HEK293 (cell line): ENCODE data around the gene FAM98C.
A peak's percentile ranks its signal among the peaks of the same experiment; 100 is the strongest.

Source experiments
- BCL6B ChIP-seq: fragments of 450-650 bp; formaldehyde crosslinking; IDR thresholded peaks from 2 replicates; pipeline ENCODE4 v1.5.1; 2017; ENCODE audit warnings: missing biosample characterization, missing genetic modification characterization
- HOXD13 ChIP-seq: sonication (generic); formaldehyde crosslinking; IDR thresholded peaks from 2 replicates; pipeline ENCODE4 v1.8.0; 2022; ENCODE audit warnings: missing genetic modification reagents, borderline replicate concordance
- KLF16 ChIP-seq: fragments of 450-650 bp; formaldehyde crosslinking; IDR thresholded peaks from 2 replicates; pipeline ENCODE4 v1.5.1; 2017; ENCODE audit warnings: missing biosample characterization, missing genetic modification characterization
- KLF7 ChIP-seq: fragments of 450-650 bp; formaldehyde crosslinking; IDR thresholded peaks from 2 replicates; pipeline ENCODE4 v1.5.1; 2016; ENCODE audit warnings: missing biosample characterization, missing genetic modification characterization, borderline replicate concordance
- PRDM6 ChIP-seq: fragments of 450-650 bp; formaldehyde crosslinking; IDR thresholded peaks from 2 replicates; pipeline ENCODE4 v1.5.1; 2017; ENCODE audit warnings: missing biosample characterization, missing genetic modification characterization
- REPIN1 ChIP-seq: fragments of 450-650 bp; formaldehyde crosslinking; IDR thresholded peaks from 2 replicates; pipeline ENCODE4 v1.5.1; 2017; ENCODE audit warnings: missing biosample characterization, missing genetic modification characterization, low read depth
- SP2 ChIP-seq: fragments of 450-650 bp; formaldehyde crosslinking; IDR thresholded peaks from 2 replicates; pipeline ENCODE4 v1.5.1; 2016; ENCODE audit warnings: missing biosample characterization, missing genetic modification characterization
- SP7 ChIP-seq: fragments of 450-650 bp; formaldehyde crosslinking; IDR thresholded peaks from 2 replicates; pipeline ENCODE4 v1.5.1; 2016; ENCODE audit warnings: missing biosample characterization, missing genetic modification characterization
- ZBTB11 ChIP-seq: fragments of 450-650 bp; formaldehyde crosslinking; conservative IDR thresholded peaks from 2 replicates; pipeline ENCODE4 v1.5.1; 2016; ENCODE audit warnings: low read depth, missing biosample characterization, missing genetic modification characterization
- ZBTB49 ChIP-seq: fragments of 450-650 bp; formaldehyde crosslinking; IDR thresholded peaks from 2 replicates; pipeline ENCODE4 v1.5.1; 2016; ENCODE audit warnings: missing biosample characterization, missing genetic modification characterization, low read depth
- ZFP3 ChIP-seq: fragments of 450-650 bp; formaldehyde crosslinking; IDR thresholded peaks from 2 replicates; pipeline ENCODE4 v1.5.1; 2016; ENCODE audit warnings: low read depth, missing biosample characterization, missing genetic modification characterization
- ZNF10 ChIP-seq: fragments of 450-650 bp; formaldehyde crosslinking; IDR thresholded peaks from 2 replicates; pipeline ENCODE4 v1.5.1; 2017; ENCODE audit warnings: missing biosample characterization, missing genetic modification characterization
- ZNF133 ChIP-seq: fragments of 450-650 bp; formaldehyde crosslinking; IDR thresholded peaks from 2 replicates; pipeline ENCODE4 v1.5.1; 2016; ENCODE audit warnings: missing biosample characterization, missing genetic modification characterization
- ZNF16 ChIP-seq: fragments of 450-650 bp; formaldehyde crosslinking; IDR thresholded peaks from 2 replicates; pipeline ENCODE4 v1.5.1; 2016; ENCODE audit warnings: low read depth, missing biosample characterization, missing genetic modification characterization
- ZNF223 ChIP-seq: fragments of 450-650 bp; formaldehyde crosslinking; IDR thresholded peaks from 2 replicates; pipeline ENCODE4 v1.5.1; 2016; ENCODE audit warnings: missing biosample characterization, missing genetic modification characterization
- ZNF350 ChIP-seq: fragments of 450-650 bp; formaldehyde crosslinking; IDR thresholded peaks from 2 replicates; pipeline ENCODE4 v1.5.0; 2017; ENCODE audit warnings: missing biosample characterization, mild to moderate bottlenecking, missing genetic modification characterization
- ZNF404 ChIP-seq: fragments of 450-650 bp; formaldehyde crosslinking; IDR thresholded peaks from 2 replicates; pipeline ENCODE4 v1.5.1; 2017; ENCODE audit warnings: missing biosample characterization, missing genetic modification characterization
- ZNF426 ChIP-seq: fragments of 450-650 bp; formaldehyde crosslinking; IDR thresholded peaks from 2 replicates; pipeline ENCODE4 v1.5.1; 2017; ENCODE audit warnings: missing biosample characterization, missing genetic modification characterization, mild to moderate bottlenecking, inconsistent platforms, moderate library complexity
- ZNF510 ChIP-seq: fragments of 450-650 bp; formaldehyde crosslinking; IDR thresholded peaks from 2 replicates; pipeline ENCODE4 v1.5.1; 2018; ENCODE audit warnings: mild to moderate bottlenecking, missing genetic modification characterization, missing biosample characterization; ENCODE audit not compliant: insufficient replicate concordance
- ZNF513 ChIP-seq: fragments of 450-650 bp; IDR thresholded peaks from 2 replicates; pipeline ENCODE4 v1.5.1; 2018; ENCODE audit warnings: missing biosample characterization, missing genetic modification characterization
- ZNF561 ChIP-seq: fragments of 450-650 bp; IDR thresholded peaks from 2 replicates; pipeline ENCODE4 v1.5.1; 2018; ENCODE audit warnings: missing biosample characterization, missing genetic modification characterization, borderline replicate concordance
- ZNF623 ChIP-seq: fragments of 450-650 bp; formaldehyde crosslinking; IDR thresholded peaks from 2 replicates; pipeline ENCODE4 v1.5.1; 2016; ENCODE audit warnings: missing biosample characterization, missing genetic modification characterization
- ZNF629 ChIP-seq: fragments of 450-650 bp; formaldehyde crosslinking; IDR thresholded peaks from 2 replicates; pipeline ENCODE4 v1.5.1; 2017; ENCODE audit warnings: missing biosample characterization, missing genetic modification characterization
- ZNF645 ChIP-seq: fragments of 450-650 bp; formaldehyde crosslinking; IDR thresholded peaks from 2 replicates; pipeline ENCODE4; 2016; ENCODE audit warnings: missing biosample characterization, missing genetic modification characterization
- ZNF654 ChIP-seq: fragments of 450-650 bp; formaldehyde crosslinking; IDR thresholded peaks from 2 replicates; pipeline ENCODE4 v1.5.1; 2016; ENCODE audit warnings: low read depth, missing biosample characterization, missing genetic modification characterization
- ZNF670 ChIP-seq: fragments of 450-650 bp; formaldehyde crosslinking; IDR thresholded peaks from 2 replicates; pipeline ENCODE4 v1.5.1; 2016; ENCODE audit warnings: missing biosample characterization, missing genetic modification characterization, low read depth
- ZNF704 ChIP-seq: fragments of 450-650 bp; formaldehyde crosslinking; IDR thresholded peaks from 2 replicates; pipeline ENCODE4 v1.5.1; 2016; ENCODE audit warnings: missing biosample characterization, missing genetic modification characterization

The FAM98C gene

GRCh38 chr19:38402967-38403674 is at the start of gene FAM98C (continued):
- no peak for TF ChIP-seq ZNF513 (tag by site-specific recombination)
- TF ChIP-seq KLF7 = peak; percentile 95
- TF ChIP-seq ZNF133 = no peak
- TF ChIP-seq ZBTB49 (tag by site-specific recombination) = no peak
- peak; percentile 98 for TF ChIP-seq SP2 (tag by site-specific recombination)
- TF ChIP-seq REPIN1 (tag by site-specific recombination) = peak; percentile 59
- peak; percentile 93 for TF ChIP-seq ZNF561 (tag by site-specific recombination)
- TF ChIP-seq ZNF654 (tag by site-specific recombination) = peak; percentile 78
- TF ChIP-seq ZNF350 = no peak
- peak; percentile 91 for TF ChIP-seq ZNF10
- TF ChIP-seq ZBTB11 (tag by site-specific recombination) = peak; percentile 60
- no peak for TF ChIP-seq PRDM6 (tag by site-specific recombination)
- TF ChIP-seq SP7 (tag by site-specific recombination) = peak; percentile 96
- no peak for TF ChIP-seq ZNF645
- no peak for TF ChIP-seq ZNF670 (tag by site-specific recombination)
- no peak for TF ChIP-seq ZNF704 (tag by site-specific recombination)
- peak; percentile 96 for TF ChIP-seq ZNF223 (tag by site-specific recombination)
- TF ChIP-seq ZNF623 (tag by site-specific recombination) = peak; percentile 20; the same call in 1 of the 2 replicates
- peak; percentile 78 for TF ChIP-seq ZNF629 (tag by site-specific recombination)
- no peak for TF ChIP-seq ZNF426 (tag by site-specific recombination)
- no peak for TF ChIP-seq ZNF510 (tag by site-specific recombination)
- TF ChIP-seq BCL6B = no peak
- peak; percentile 99 for TF ChIP-seq KLF16 (tag by site-specific recombination)
- TF ChIP-seq ZNF404 (tag by site-specific recombination) = no peak
- 0 out of 2 replicates have a peak, but pooled peaks have one; percentile 19 for TF ChIP-seq ZFP3 (tag by site-specific recombination)
- no peak for TF ChIP-seq ZNF16 (tag by site-specific recombination)
- no peak for TF ChIP-seq HOXD13
